Upper lobe of left lung (tissue), 6 donors: ENCODE measurements around the gene ZNHIT6. TPM values are rescaled to one million over a fixed set of nuclear protein-coding genes. Genes with fewer than 3 reads are reported as not detected.
A peak's percentile ranks its signal among the peaks of the same experiment; 100 is the strongest.

ENCODE experiments used
- ATAC-seq, 2 donors: fragments of 200-7000 bp; cut with Tn5 transposase; one replicate each; pipeline ENCODE4 v1.9.1; 2022; ENCODE audit warnings: mild to moderate bottlenecking in 2 of 2, moderate library complexity in 2 of 2; ENCODE audit not compliant: low FRiP score in 2 of 2
- DNase-seq, 2 donors: peaks; one replicate each; pipeline ENCODE4 v3.0.0-alpha.2; 2019 to 2020
- H3K27ac ChIP-seq, 4 donors: fragments of 200-600 bp; sonication (generic); one replicate each; pipeline ENCODE4 v1.5.1; 2016 to 2019
- H3K27me3 ChIP-seq, 4 donors: fragments of 200-600 bp; sonication (generic); one replicate each; pipeline ENCODE4 v1.5.1; 2017 to 2019
- H3K36me3 ChIP-seq, 4 donors: fragments of 200-600 bp; sonication (generic); one replicate each; pipeline ENCODE4 v1.5.1; 2016 to 2019
- H3K4me1 ChIP-seq, 4 donors: fragments of 200-600 bp; sonication (generic); one replicate each; pipeline ENCODE4 v1.5.1; 2018 to 2019
- H3K4me3 ChIP-seq, 4 donors: fragments of 200-600 bp; sonication (generic); one replicate each; pipeline ENCODE4 v1.5.1; 2017 to 2019; ENCODE audit warnings: mild to moderate bottlenecking in 2 of 4, moderate library complexity in 1 of 4
- H3K9me3 ChIP-seq, 4 donors: fragments of 200-600 bp; sonication (generic); one replicate each; pipeline ENCODE4 v1.5.1; 2018 to 2019
- EP300 ChIP-seq, 4 donors: sonication (generic); formaldehyde crosslinking; IDR thresholded peaks; one replicate each; pipeline ENCODE4 v1.5.1; 2017; ENCODE audit warnings: antibody characterized with exemption in 4 of 4, control low read depth in 2 of 4
- POLR2A ChIP-seq, 4 donors: fragments of 450-650 bp; IDR thresholded peaks; one replicate each; pipeline ENCODE4 v1.5.1; 2016 to 2017; ENCODE audit warnings: antibody characterized with exemption in 4 of 4, mild to moderate bottlenecking in 2 of 4
- POLR2AphosphoS5 ChIP-seq, 2 donors: sonication (generic); formaldehyde crosslinking; IDR thresholded peaks; one replicate each; pipeline ENCODE4 v1.5.1; 2017; ENCODE audit warnings: antibody characterized with exemption in 2 of 2
- WGBS, 2 donors: methylation state at CpG; one replicate each; pipeline ENCODE4 v1.1.5; 2017 to 2018; 5-methylcytosine and 5-hydroxymethylcytosine counted together
- total RNA-seq, 6 donors: library from RNA; depleted of rRNA in 4 of 6; stranded (reverse); fragments of >200 nt in 4 of 6; gene quantifications; one replicate each; pipeline versions ENCODE4 v1.1.0 to v1.2.1, GENCODE V29; 2016 to 2021
- TF ChIP-seq, protein P1 (sequence below), 6 experiments: fragments of 450-650 bp in 4 of 6; fragments of 200-600 bp in 2 of 6; sonication (generic) in 2 of 6; IDR thresholded peaks; one replicate each; pipeline ENCODE4 v1.5.1; 2016 to 2019; ENCODE audit warnings: antibody characterized with exemption in 6 of 6
- donor health status: DM: no; HTN: no; CAD: no; lungs with moderate emphysema.
- donor health status: DM: no; HTN: yes; CAD: no; lungs with severe emphysema.

The ZNHIT6 gene
- total RNA-seq, 6 donors from 2014 or later: 4.2 to 13.2 (median 10.0) TPM

DNA sequence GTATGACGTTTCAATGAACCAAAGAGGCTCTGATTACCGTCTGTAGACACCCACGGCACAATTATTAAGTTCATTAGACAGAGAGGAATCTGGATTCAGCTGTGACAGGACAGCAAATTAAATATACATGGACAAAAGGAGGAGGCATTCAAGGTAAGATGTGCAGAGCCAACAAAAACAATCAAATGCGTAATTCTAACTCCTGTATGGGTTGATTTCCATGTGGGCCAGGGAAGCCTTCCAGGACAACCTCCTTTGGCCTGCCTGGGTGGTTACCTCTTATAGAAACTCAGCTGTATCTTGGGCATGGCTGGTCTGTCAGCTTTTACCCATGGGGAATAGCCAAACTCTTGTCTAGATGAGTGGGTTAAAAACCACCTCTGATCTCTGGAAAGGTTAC is 83.9 kb downstream of the ZNHIT6 start:
- Histone ChIP-seq H3K27ac (no peak overlapping the region), H3K36me3 (no peaks in the 10 kb centered on the region), H3K9me3 (peaks cover 0 to 14% (median 12%) of the 10 kb centered on the region in 4 donors), H3K4me1 (peaks cover 3 to 11% (median 8%) of the 10 kb centered on the region in 4 donors), H3K4me3 (no peak overlapping the region), H3K27me3 (no peaks in the 10 kb centered on the region)
- no peak for DNase-seq
- TF ChIP-seq EP300 (IDR thresholded peaks at IDR 0.05) (no peak), POLR2A (IDR thresholded peaks at IDR 0.05) (no peak), POLR2AphosphoS5 (IDR thresholded peaks at IDR 0.05) (no peak)
- TF ChIP-seq, protein P1, sequence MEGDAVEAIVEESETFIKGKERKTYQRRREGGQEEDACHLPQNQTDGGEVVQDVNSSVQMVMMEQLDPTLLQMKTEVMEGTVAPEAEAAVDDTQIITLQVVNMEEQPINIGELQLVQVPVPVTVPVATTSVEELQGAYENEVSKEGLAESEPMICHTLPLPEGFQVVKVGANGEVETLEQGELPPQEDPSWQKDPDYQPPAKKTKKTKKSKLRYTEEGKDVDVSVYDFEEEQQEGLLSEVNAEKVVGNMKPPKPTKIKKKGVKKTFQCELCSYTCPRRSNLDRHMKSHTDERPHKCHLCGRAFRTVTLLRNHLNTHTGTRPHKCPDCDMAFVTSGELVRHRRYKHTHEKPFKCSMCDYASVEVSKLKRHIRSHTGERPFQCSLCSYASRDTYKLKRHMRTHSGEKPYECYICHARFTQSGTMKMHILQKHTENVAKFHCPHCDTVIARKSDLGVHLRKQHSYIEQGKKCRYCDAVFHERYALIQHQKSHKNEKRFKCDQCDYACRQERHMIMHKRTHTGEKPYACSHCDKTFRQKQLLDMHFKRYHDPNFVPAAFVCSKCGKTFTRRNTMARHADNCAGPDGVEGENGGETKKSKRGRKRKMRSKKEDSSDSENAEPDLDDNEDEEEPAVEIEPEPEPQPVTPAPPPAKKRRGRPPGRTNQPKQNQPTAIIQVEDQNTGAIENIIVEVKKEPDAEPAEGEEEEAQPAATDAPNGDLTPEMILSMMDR (IDR thresholded peaks at IDR 0.05): no peak
- 91 to 92% methylated on average over 4 of the region's 4 CpGs for WGBS, 2 donors
- no peak for ATAC-seq

DNA sequence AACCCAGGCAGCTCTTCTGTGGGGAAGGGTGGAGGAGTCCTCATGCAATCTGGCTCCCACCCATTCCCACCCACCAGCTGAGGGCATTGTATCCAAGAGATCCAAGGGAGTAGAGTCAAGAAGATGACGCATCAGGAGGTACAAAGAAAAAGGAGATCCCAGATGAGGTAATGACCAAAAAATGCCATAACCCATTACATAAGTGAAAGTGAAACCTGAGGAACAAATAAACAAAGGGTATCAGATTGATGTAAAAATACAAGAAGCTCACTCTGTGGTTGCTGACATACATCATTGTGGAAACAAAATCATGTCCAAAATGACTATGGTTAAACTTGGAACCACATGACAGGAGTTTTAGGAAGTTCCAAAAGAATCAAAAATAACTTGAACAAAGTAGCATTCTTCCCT is 85.2 kb downstream of the ZNHIT6 start:
- H3K27ac ChIP-seq: no peak overlapping the region
- no peaks in the 10 kb centered on the region for H3K36me3 ChIP-seq
- H3K4me1 ChIP-seq: no peaks in the 10 kb centered on the region
- TF ChIP-seq EP300 (IDR thresholded peaks at IDR 0.05) (no peak), POLR2A (IDR thresholded peaks at IDR 0.05) (no peak), POLR2AphosphoS5 (IDR thresholded peaks at IDR 0.05) (no peak)
- TF ChIP-seq, protein P1 (IDR thresholded peaks at IDR 0.05): no peak
- no peak overlapping the region for H3K4me3 ChIP-seq
- no peaks in the 10 kb centered on the region for H3K27me3 ChIP-seq
- WGBS, 2 donors: 74 to 85% methylated on average over 1 of the region's 1 CpG
- DNase-seq (no peak), ATAC-seq (peak in 1 of 2 donors; percentile 55)
- H3K9me3 ChIP-seq: peaks cover 0 to 14% (median 12%) of the 10 kb centered on the region in 4 donors

DNA sequence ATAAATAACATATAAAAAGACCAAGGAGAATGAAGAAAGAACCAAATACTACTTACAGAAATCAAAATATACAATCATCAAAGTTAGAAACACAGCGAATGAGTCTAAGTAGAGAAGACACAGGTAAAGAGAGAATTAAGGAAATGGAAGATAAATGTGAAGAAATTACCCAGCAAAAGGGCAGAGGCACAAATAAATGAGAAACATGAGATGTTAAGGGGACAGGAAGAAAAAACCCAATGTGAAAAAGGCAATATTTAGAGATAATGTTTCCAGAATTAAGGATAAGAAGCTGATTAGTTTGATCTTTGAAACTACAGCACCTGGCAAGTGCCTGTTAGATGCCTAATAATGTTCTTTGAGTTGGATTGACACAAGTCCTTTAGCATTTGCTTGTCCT is 86.8 kb downstream of the ZNHIT6 start:
- ATAC-seq: no peak

DNA sequence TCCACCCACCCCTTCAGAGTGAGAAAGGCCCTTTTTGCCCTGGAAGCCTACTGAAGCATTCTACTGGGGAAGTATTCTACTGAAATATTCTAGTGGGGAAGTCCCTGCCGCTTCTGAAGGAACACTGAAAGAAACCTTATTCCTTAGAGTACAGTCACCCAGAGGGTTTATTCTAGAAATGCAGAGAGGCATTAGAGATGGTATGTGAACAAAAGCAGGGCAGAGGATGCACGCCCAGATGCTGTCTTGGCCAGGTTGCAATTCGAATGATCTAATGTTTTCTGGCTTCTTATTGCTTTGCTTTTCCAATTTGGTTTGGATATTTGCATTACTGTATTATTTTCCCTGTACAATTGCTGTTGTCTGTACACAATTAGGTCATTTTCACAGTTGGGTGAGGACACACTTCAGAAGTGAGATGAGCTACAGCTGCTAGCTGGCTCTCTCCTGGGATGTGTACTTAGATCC is 90.6 kb downstream of the ZNHIT6 start:
- no peaks in the 10 kb centered on the region for H3K27me3 ChIP-seq

More for the DNA sequence above, 86.8 kb downstream of the ZNHIT6 start:
- peaks cover 0 to 14% (median 12%) of the 10 kb centered on the region in 4 donors for H3K9me3 ChIP-seq
- no peak overlapping the region for H3K27ac ChIP-seq
- H3K36me3 ChIP-seq: no peaks in the 10 kb centered on the region
- DNase-seq: no peak
- no peaks in the 10 kb centered on the region for H3K27me3 ChIP-seq
- 91 to 94% methylated on average over 1 of the region's 1 CpG for WGBS, 2 donors
- H3K4me3 ChIP-seq: no peak overlapping the region
- H3K4me1 ChIP-seq: no peaks in the 10 kb centered on the region
- TF ChIP-seq, protein P1 (IDR thresholded peaks at IDR 0.05): no peak
- TF ChIP-seq POLR2AphosphoS5 (IDR thresholded peaks at IDR 0.05) (no peak), POLR2A (IDR thresholded peaks at IDR 0.05) (no peak), EP300 (IDR thresholded peaks at IDR 0.05) (no peak)

More for the DNA sequence above, 90.6 kb downstream of the ZNHIT6 start:
- 67 to 78% methylated on average over 3 of the region's 3 CpGs for WGBS, 2 donors
- no peak overlapping the region for H3K27ac ChIP-seq
- no peak for TF ChIP-seq EP300 (IDR thresholded peaks at IDR 0.05)
- TF ChIP-seq POLR2AphosphoS5 (IDR thresholded peaks at IDR 0.05): no peak
- TF ChIP-seq, protein P1 (IDR thresholded peaks at IDR 0.05): no peak
- no peak for TF ChIP-seq POLR2A (IDR thresholded peaks at IDR 0.05)
- DNase-seq: no peak
- H3K4me1 ChIP-seq: peaks cover 0 to 6% (median 3%) of the 10 kb centered on the region in 4 donors
- H3K4me3 ChIP-seq: no peak overlapping the region
- H3K9me3 ChIP-seq: peaks cover 0 to 14% (median 12%) of the 10 kb centered on the region in 4 donors
- peak in 1 of 2 donors; percentile 23 for ATAC-seq
- H3K36me3 ChIP-seq: no peaks in the 10 kb centered on the region
